ENCODE measurements around the gene GRIK3.

GRCh38 chr1:37001703-37002102 lies 32.6 kb downstream of the GRIK3 start:
- no peak for TF ChIP-seq CTCF (IDR thresholded peaks at IDR 0.05)
- no peak for TF ChIP-seq ESRRA (IDR thresholded peaks at IDR 0.05; ENCODE audit: borderline replicate concordance, low read length)
- TF ChIP-seq POLR2A (IDR thresholded peaks at IDR 0.05; ENCODE audit: low read length): no peak
- TF ChIP-seq RFX5 (IDR thresholded peaks at IDR 0.05): no peak
- TF ChIP-seq ZFP36 (IDR thresholded peaks at IDR 0.05; ENCODE audit: borderline replicate concordance, partially characterized antibody): no peak
